Measurements from ENCODE around the gene KIAA1217. TPM values are rescaled to one million over a fixed set of nuclear protein-coding genes. Genes with fewer than 3 reads are reported as not detected.

The KIAA1217 gene
- total RNA-seq, 1 experiment from 2014 or later = 48.3 TPM

GRCh38 chr10:24251547-24251946 lies 42.6 kb downstream of the KIAA1217 start:
- Mint-ChIP-seq H3K9me3 (ENCODE audit: unreplicated experiment) (no peaks in the 10 kb centered on the region), H3K27ac (ENCODE audit: low read depth, unreplicated experiment) (no peak overlapping the region), H3K4me3 (ENCODE audit: unreplicated experiment) (no peak overlapping the region), H3K4me1 (ENCODE audit: insufficient read depth, unreplicated experiment) (peaks cover 39% of the 10 kb centered on the region), H3K36me3 (ENCODE audit: insufficient read depth, unreplicated experiment) (peaks cover 2% of the 10 kb centered on the region), H3K27me3 (ENCODE audit: insufficient read depth, unreplicated experiment) (no peaks in the 10 kb centered on the region)
- CTCF ChIA-PET = interaction anchor here (0.5 to 2.5 kb wide), 9 partner anchors 8 to 267 kb away, joined by 3 to 8 read pairs (median 3); no protein-coding TSS in a partner anchor
- POLR2A ChIA-PET = interaction anchor here (0.6 to 1.5 kb wide), 4 partner anchors 75 to 232 kb away, joined by 3 to 7 read pairs (median 3); no protein-coding TSS in a partner anchor
- no TSS peak for BruUV-seq (replicated peaks)
- DNase-seq (ENCODE audit: unreplicated experiment) = no peak
- intact Hi-C loops (cut with micrococcal nuclease) = loop anchor here (10.0 kb wide), 1 partner anchor 63 kb away; no protein-coding TSS in a partner anchor
- no peak for TF ChIP-seq CTCF (IDR thresholded peaks at IDR 0.05; ENCODE audit: unreplicated experiment)

GRCh38 chr10:24254180-24254579 lies 45.2 kb downstream of the KIAA1217 start:
- no peak for TF ChIP-seq CTCF (IDR thresholded peaks at IDR 0.05; ENCODE audit: unreplicated experiment)
- intact Hi-C loops (cut with micrococcal nuclease) = loop anchor here (10.0 kb wide), 1 partner anchor 61 kb away; no protein-coding TSS in a partner anchor
- peak overlapping the region; percentile 84 for H3K4me3 Mint-ChIP-seq (ENCODE audit: unreplicated experiment)
- CTCF ChIA-PET = interaction anchor here (0.6 to 1.3 kb wide), 2 partner anchors 19 to 237 kb away, joined by 3 read pairs; no protein-coding TSS in a partner anchor
- no TSS peak for BruUV-seq (replicated peaks)
- H3K36me3 Mint-ChIP-seq (ENCODE audit: insufficient read depth, unreplicated experiment) = peaks cover 6% of the 10 kb centered on the region
- POLR2A ChIA-PET = interaction anchor here (0.6 to 4.4 kb wide), 15 partner anchors 10 to 252 kb away, joined by 3 to 35 read pairs (median 9); partner anchors contain the start of gene KIAA1217
- peaks cover 41% of the 10 kb centered on the region for H3K4me1 Mint-ChIP-seq (ENCODE audit: insufficient read depth, unreplicated experiment)
- H3K27me3 Mint-ChIP-seq (ENCODE audit: insufficient read depth, unreplicated experiment) = no peaks in the 10 kb centered on the region
- DNase-seq (ENCODE audit: unreplicated experiment) = peak; percentile 57
- H3K27ac Mint-ChIP-seq (ENCODE audit: low read depth, unreplicated experiment) = peak overlapping the region; percentile 97
- H3K9me3 Mint-ChIP-seq (ENCODE audit: unreplicated experiment) = no peaks in the 10 kb centered on the region

- CTCF ChIA-PET = interaction anchor here (1.0 to 1.4 kb wide), 4 partner anchors 20 to 107 kb away, joined by 3 to 4 read pairs (median 4); no protein-coding TSS in a partner anchor
- no peaks in the 10 kb centered on the region for H3K27me3 Mint-ChIP-seq (ENCODE audit: insufficient read depth, unreplicated experiment)
- peaks cover 6% of the 10 kb centered on the region for H3K36me3 Mint-ChIP-seq (ENCODE audit: insufficient read depth, unreplicated experiment)
- peak; percentile 82 for DNase-seq (ENCODE audit: unreplicated experiment)
- no peak for TF ChIP-seq CTCF (IDR thresholded peaks at IDR 0.05; ENCODE audit: unreplicated experiment)
- H3K27ac Mint-ChIP-seq (ENCODE audit: low read depth, unreplicated experiment) = peak overlapping the region; percentile 97
- peaks cover 42% of the 10 kb centered on the region for H3K4me1 Mint-ChIP-seq (ENCODE audit: insufficient read depth, unreplicated experiment)
- BruUV-seq (replicated peaks) = TSS peak; percentile 98
- intact Hi-C loops (cut with micrococcal nuclease) = loop anchor here (5.0 to 10.0 kb wide), 4 partner anchors 37 to 817 kb away; no protein-coding TSS in a partner anchor
- H3K4me3 Mint-ChIP-seq (ENCODE audit: unreplicated experiment) = peak overlapping the region; percentile 84
- POLR2A ChIA-PET = interaction anchor here (0.7 to 4.4 kb wide), 29 partner anchors 8 to 228 kb away, joined by 3 to 35 read pairs (median 5); partner anchors contain the start of gene KIAA1217
- no peaks in the 10 kb centered on the region for H3K9me3 Mint-ChIP-seq (ENCODE audit: unreplicated experiment)
Observed at GRCh38 chr10:24255115-24255880, 46.4 kb downstream of the KIAA1217 start.

GRCh38 chr10:24255881-24256311 lies 47.0 kb downstream of the KIAA1217 start:
- Mint-ChIP-seq H3K27me3 (ENCODE audit: insufficient read depth, unreplicated experiment) (no peaks in the 10 kb centered on the region), H3K4me3 (ENCODE audit: unreplicated experiment) (peak overlapping the region; percentile 84), H3K4me1 (ENCODE audit: insufficient read depth, unreplicated experiment) (peaks cover 42% of the 10 kb centered on the region), H3K27ac (ENCODE audit: low read depth, unreplicated experiment) (peak overlapping the region; percentile 97), H3K36me3 (ENCODE audit: insufficient read depth, unreplicated experiment) (peaks cover 6% of the 10 kb centered on the region), H3K9me3 (ENCODE audit: unreplicated experiment) (no peaks in the 10 kb centered on the region)
- intact Hi-C loops (cut with micrococcal nuclease) = loop anchor here (1.0 to 10.0 kb wide), 6 partner anchors 36 to 816 kb away; no protein-coding TSS in a partner anchor
- TF ChIP-seq CTCF (IDR thresholded peaks at IDR 0.05; ENCODE audit: unreplicated experiment) = no peak
- ChIA-PET CTCF (interaction anchor here (1.0 to 1.4 kb wide), 3 partner anchors 75 to 106 kb away, joined by 3 to 4 read pairs (median 4); no protein-coding TSS in a partner anchor), POLR2A (interaction anchor here (0.7 to 4.4 kb wide), 21 partner anchors 8 to 228 kb away, joined by 3 to 35 read pairs (median 7); partner anchors contain the start of gene KIAA1217)
- no TSS peak for BruUV-seq (replicated peaks)
- peak; percentile 93 for DNase-seq (ENCODE audit: unreplicated experiment)
